CD4-positive, alpha-beta T cell (primary cell): ENCODE results near the gene ELP5. TPM values are rescaled to one million over a fixed set of nuclear protein-coding genes. Genes with fewer than 3 reads are reported as not detected.
A peak's percentile ranks its signal among the peaks of the same experiment; 100 is the strongest.

Source experiments
- ATAC-seq: fragments of 200-7000 bp; cut with Tn5 transposase; one replicate; pipeline ENCODE4 v1.10.0; 2022; ENCODE audit warnings: mild to moderate bottlenecking; ENCODE audit not compliant: poor library complexity
- CTCF ChIA-PET: fragments of 350-600 bp; sonication (Branson Sonifier 250); formaldehyde crosslinking; loops from one replicate; lab custom pipeline; 2021; ENCODE audit warnings: antibody characterized with exemption, inconsistent platforms; lab: Charles Lee
- POLR2A ChIA-PET: fragments of 350-600 bp; sonication (Branson Sonifier 250); formaldehyde crosslinking; loops from one replicate; lab custom pipeline; 2021; ENCODE audit warnings: antibody characterized with exemption, inconsistent platforms; lab: Charles Lee
- DNase-seq, 14 experiments: peaks; one replicate each; pipeline ENCODE4 v3.0.0-alpha.2; 2013 to 2020; ENCODE audit warnings: mixed read lengths in 2 of 14
- H3K27ac ChIP-seq, 2 donors: one replicate each; pipeline versions ENCODE4 v1.5.1 to v1.7.0; 2013; ENCODE audit warnings: low read length in 2 of 2, low read depth in 1 of 2, mild to moderate bottlenecking in 1 of 2
- H3K27me3 ChIP-seq, 2 experiments: 1 replicate in 1 of 2; 2 replicates in 1 of 2; pipeline versions ENCODE4 v1.6.1 to v1.7.0; 2013; ENCODE audit warnings: low read length in 2 of 2, control low read depth in 1 of 2, mild to moderate bottlenecking in 1 of 2, moderate library complexity in 1 of 2; ENCODE audit not compliant: insufficient read depth in 2 of 2, control insufficient read depth in 1 of 2
- H3K36me3 ChIP-seq: one replicate; pipeline ENCODE4 v1.6.1; 2013; ENCODE audit warnings: low read length, control low read depth; ENCODE audit not compliant: insufficient read depth
- H3K4me1 ChIP-seq: one replicate; pipeline ENCODE4 v1.6.1; 2013; ENCODE audit warnings: low read length, control low read depth; ENCODE audit not compliant: insufficient read depth
- H3K4me3 ChIP-seq: one replicate; pipeline ENCODE4 v1.5.1; 2013; ENCODE audit warnings: mild to moderate bottlenecking, low read length, moderate library complexity
- H3K9me3 ChIP-seq, 2 experiments: 1 replicate in 1 of 2; 2 replicates in 1 of 2; pipeline versions ENCODE4 v1.6.1 to v1.7.0; 2013; ENCODE audit warnings: low read length in 2 of 2, mild to moderate bottlenecking in 2 of 2, control low read depth in 1 of 2, moderate library complexity in 1 of 2; ENCODE audit not compliant: control insufficient read depth in 1 of 2, insufficient read depth in 1 of 2
- H3K27ac Mint-ChIP-seq: one replicate; pipeline ENCODE4 v1.8.0; 2020; ENCODE audit warnings: mixed read lengths
- H3K27me3 Mint-ChIP-seq: one replicate; pipeline ENCODE4 v1.8.0; 2021; ENCODE audit warnings: mixed read lengths
- H3K36me3 Mint-ChIP-seq: one replicate; pipeline ENCODE4 v1.8.0; 2021; ENCODE audit warnings: low read depth, mixed read lengths
- H3K4me1 Mint-ChIP-seq: one replicate; pipeline ENCODE4 v1.8.0; 2021; ENCODE audit warnings: low read depth, mixed read lengths
- H3K4me3 Mint-ChIP-seq: one replicate; pipeline ENCODE4 v1.8.0; 2020; ENCODE audit warnings: mild to moderate bottlenecking, mixed read lengths
- H3K9me3 Mint-ChIP-seq: one replicate; pipeline ENCODE4 v1.8.0; 2020; ENCODE audit warnings: mixed read lengths
- intact Hi-C, 2 experiments: fragments of 100-400 bp; cut with DNase I in 1 of 2; cut with micrococcal nuclease in 1 of 2; formaldehyde crosslinking; loops; one replicate each; pipeline versions ENCODE4 v1.15.1 to v1.9.0; 2023 to 2025; cut with DNase I, micrococcal nuclease
- total RNA-seq, 174 experiments: library from RNA in 2 of 174; stranded (reverse) in 2 of 174; gene quantifications; one replicate each; pipeline ENCODE4 v1.2.3 and lab custom pipeline; 2021 to 2026
- TF ChIP-seq, protein P1 (sequence below): fragments of 200-600 bp; IDR thresholded peaks from one replicate; pipeline ENCODE4 v1.8.0; 2022; ENCODE audit warnings: antibody characterized with exemption, mild to moderate bottlenecking

Gene ELP5
- total RNA-seq, 2 experiments from 2014 or later = 20.1 to 21.3 TPM

DNA sequence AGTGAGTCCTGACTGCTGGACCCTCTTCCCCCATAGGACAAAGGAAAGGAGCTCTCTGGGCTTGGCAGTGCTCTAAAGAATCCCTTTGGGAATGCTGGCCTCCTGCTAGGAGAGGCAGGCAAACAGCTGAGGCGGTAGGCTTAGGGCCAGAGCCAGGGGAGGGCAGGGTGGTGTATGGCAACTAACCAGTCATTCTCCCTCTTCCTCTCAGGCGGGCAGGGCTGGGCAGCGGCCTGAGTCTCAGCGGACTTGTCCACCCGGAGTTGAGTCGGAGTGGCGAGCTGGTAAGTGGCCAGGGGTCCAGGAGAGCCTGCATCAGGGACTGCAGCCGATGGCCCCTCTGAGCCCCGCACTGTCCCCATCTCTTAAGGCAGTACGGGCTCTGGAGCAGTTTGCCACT is 27.9 kb upstream of the ELP5 start:
- Mint-ChIP-seq H3K27me3 (no peaks in the 10 kb centered on the region), H3K4me1 (peaks cover 22% of the 10 kb centered on the region), H3K4me3 (no peak overlapping the region), H3K27ac (no peak overlapping the region), H3K36me3 (peaks cover 51% of the 10 kb centered on the region), H3K9me3 (no peaks in the 10 kb centered on the region)
- H3K4me1 ChIP-seq = peaks cover 24% of the 10 kb centered on the region
- no peak overlapping the region for H3K27ac ChIP-seq
- ChIA-PET CTCF (no interaction called here), POLR2A (interaction anchor here (13.1 kb wide), 1 partner anchor 14 kb away, joined by 234 read pairs; the partner anchor contains the start of genes DVL2, GABARAP and PHF23)
- no peaks in the 10 kb centered on the region for H3K27me3 ChIP-seq
- TF ChIP-seq, protein P1, sequence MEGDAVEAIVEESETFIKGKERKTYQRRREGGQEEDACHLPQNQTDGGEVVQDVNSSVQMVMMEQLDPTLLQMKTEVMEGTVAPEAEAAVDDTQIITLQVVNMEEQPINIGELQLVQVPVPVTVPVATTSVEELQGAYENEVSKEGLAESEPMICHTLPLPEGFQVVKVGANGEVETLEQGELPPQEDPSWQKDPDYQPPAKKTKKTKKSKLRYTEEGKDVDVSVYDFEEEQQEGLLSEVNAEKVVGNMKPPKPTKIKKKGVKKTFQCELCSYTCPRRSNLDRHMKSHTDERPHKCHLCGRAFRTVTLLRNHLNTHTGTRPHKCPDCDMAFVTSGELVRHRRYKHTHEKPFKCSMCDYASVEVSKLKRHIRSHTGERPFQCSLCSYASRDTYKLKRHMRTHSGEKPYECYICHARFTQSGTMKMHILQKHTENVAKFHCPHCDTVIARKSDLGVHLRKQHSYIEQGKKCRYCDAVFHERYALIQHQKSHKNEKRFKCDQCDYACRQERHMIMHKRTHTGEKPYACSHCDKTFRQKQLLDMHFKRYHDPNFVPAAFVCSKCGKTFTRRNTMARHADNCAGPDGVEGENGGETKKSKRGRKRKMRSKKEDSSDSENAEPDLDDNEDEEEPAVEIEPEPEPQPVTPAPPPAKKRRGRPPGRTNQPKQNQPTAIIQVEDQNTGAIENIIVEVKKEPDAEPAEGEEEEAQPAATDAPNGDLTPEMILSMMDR = no peak
- H3K4me3 ChIP-seq = no peak overlapping the region
- H3K36me3 ChIP-seq = peaks cover 69% of the 10 kb centered on the region
- DNase-seq = no peak
- intact Hi-C loops = loop anchor here in 1 of 2 experiments (5.0 kb wide), 1 partner anchor 83 kb away; the partner anchor contains the start of gene EIF5A
- no peak for ATAC-seq
- H3K9me3 ChIP-seq = no peaks in the 10 kb centered on the region

DNA sequence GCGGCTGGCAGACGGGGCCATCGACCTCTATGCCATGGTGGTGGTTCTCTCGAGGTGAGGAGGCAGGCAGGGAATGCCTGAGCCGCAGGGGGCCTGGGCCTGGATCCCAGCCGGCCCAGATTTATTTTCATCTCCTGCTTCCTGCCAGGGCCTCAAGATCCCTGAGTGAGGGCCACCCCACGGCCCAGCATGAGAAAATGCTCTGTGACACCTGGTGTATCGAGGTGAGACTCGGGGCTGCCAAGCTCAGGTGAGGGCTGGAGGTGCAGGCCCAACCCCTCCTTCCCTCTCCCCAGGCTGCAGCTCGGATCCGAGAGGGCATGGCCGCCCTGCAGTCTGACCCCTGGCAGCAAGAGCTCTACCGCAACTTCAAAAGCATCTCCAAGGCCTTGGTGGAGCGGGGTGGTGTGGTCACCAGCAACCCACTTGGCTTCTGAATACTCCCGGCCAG is 27.3 kb upstream of the ELP5 start:
- no peak for ATAC-seq
- CTCF ChIA-PET = no interaction called here
- Histone ChIP-seq H3K27ac (no peak overlapping the region), H3K27me3 (no peaks in the 10 kb centered on the region), H3K9me3 (no peaks in the 10 kb centered on the region), H3K4me1 (peaks cover 18% of the 10 kb centered on the region), H3K36me3 (peaks cover 75% of the 10 kb centered on the region), H3K4me3 (no peak overlapping the region)
- H3K4me3 Mint-ChIP-seq = no peak overlapping the region
- TF ChIP-seq, protein P1 = no peak
- no peak for DNase-seq
- no peak overlapping the region for H3K27ac Mint-ChIP-seq
- H3K9me3 Mint-ChIP-seq = no peaks in the 10 kb centered on the region
- intact Hi-C loops = loop anchor here in 1 of 2 experiments (5.0 kb wide), 1 partner anchor 83 kb away; the partner anchor contains the start of gene EIF5A
- H3K36me3 Mint-ChIP-seq = peaks cover 57% of the 10 kb centered on the region
- H3K27me3 Mint-ChIP-seq = no peaks in the 10 kb centered on the region
- peaks cover 18% of the 10 kb centered on the region for H3K4me1 Mint-ChIP-seq
- POLR2A ChIA-PET = interaction anchor here (13.1 kb wide), 1 partner anchor 13 kb away, joined by 234 read pairs; the partner anchor contains the start of genes DVL2, GABARAP and PHF23

DNA sequence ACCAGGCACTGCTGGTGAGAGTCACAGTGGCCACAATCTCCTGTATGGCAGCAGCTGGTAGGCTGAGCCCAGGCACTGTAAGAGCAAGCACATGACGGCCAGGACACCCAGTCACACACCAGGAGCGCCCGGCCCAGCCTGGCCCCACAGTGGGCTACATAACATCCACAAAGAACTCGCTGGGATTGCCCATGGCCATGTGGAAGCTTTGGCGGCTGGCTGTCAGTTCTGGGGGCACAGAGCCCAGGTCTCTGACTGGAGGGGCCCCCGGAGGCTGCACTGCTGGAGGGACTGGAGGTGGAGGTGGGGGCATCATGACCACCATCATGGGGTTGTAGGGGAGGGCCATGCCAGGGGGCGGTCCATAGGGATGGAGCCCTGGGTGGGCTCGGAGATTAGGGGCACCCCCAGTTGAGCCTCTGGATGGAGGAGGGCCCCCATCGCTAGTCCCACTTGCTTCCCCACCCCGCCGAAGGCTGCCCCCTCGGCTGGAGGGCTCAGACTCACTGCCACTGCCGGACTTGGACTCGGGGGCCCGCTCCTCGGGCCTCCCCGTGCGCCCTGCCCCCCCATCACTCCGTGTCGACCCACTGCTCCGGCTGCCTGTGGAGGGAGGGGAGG is 26.2 kb upstream of the ELP5 start:
- TF ChIP-seq, protein P1 = no peak
- no peak overlapping the region for H3K27ac ChIP-seq
- ATAC-seq (no peak), DNase-seq (peak in 1 of 14 experiments; percentile 4)
- H3K27me3 ChIP-seq = no peaks in the 10 kb centered on the region
- no peaks in the 10 kb centered on the region for H3K9me3 ChIP-seq
- H3K4me1 ChIP-seq = peaks cover 13% of the 10 kb centered on the region
- intact Hi-C loops = no loop called here
- no peak overlapping the region for H3K4me3 ChIP-seq
- Mint-ChIP-seq H3K4me1 (peaks cover 12% of the 10 kb centered on the region), H3K27me3 (no peaks in the 10 kb centered on the region), H3K36me3 (peaks cover 67% of the 10 kb centered on the region), H3K9me3 (no peaks in the 10 kb centered on the region), H3K27ac (no peak overlapping the region), H3K4me3 (no peak overlapping the region)
- CTCF ChIA-PET = no interaction called here
- POLR2A ChIA-PET = interaction anchor here (13.1 kb wide), 1 partner anchor 12 kb away, joined by 234 read pairs; the partner anchor contains the start of genes DVL2, GABARAP and PHF23
- H3K36me3 ChIP-seq = peaks cover 87% of the 10 kb centered on the region
